ENCODE data around the gene CES3.

GRCh38 chr16:66918355-66918754 is 42.7 kb upstream of the CES3 start:
- TF ChIP-seq, protein P1, sequence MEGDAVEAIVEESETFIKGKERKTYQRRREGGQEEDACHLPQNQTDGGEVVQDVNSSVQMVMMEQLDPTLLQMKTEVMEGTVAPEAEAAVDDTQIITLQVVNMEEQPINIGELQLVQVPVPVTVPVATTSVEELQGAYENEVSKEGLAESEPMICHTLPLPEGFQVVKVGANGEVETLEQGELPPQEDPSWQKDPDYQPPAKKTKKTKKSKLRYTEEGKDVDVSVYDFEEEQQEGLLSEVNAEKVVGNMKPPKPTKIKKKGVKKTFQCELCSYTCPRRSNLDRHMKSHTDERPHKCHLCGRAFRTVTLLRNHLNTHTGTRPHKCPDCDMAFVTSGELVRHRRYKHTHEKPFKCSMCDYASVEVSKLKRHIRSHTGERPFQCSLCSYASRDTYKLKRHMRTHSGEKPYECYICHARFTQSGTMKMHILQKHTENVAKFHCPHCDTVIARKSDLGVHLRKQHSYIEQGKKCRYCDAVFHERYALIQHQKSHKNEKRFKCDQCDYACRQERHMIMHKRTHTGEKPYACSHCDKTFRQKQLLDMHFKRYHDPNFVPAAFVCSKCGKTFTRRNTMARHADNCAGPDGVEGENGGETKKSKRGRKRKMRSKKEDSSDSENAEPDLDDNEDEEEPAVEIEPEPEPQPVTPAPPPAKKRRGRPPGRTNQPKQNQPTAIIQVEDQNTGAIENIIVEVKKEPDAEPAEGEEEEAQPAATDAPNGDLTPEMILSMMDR (IDR thresholded peaks at IDR 0.05; ENCODE audit: insufficient read depth, low read depth, low read length): no peak
- no peak for TF ChIP-seq EZH2 (IDR thresholded peaks at IDR 0.05; ENCODE audit: insufficient read depth, low read length)
